Smooth muscle cell (in vitro differentiated cells): ENCODE results near the gene RAB31. TPM values are rescaled to one million over a fixed set of nuclear protein-coding genes. Genes with fewer than 3 reads are reported as not detected.

Source experiments
- DNase-seq: peaks from one replicate; lab custom pipeline; 2025; ENCODE audit not compliant: unreplicated experiment; lab: John Stamatoyannopoulos, UW
- H2AFZ ChIP-seq: fragments of 200-600 bp; sonication (generic); 2 replicates; pipeline ENCODE4 v1.6.0; 2016; ENCODE audit warnings: antibody characterized with exemption, low read depth, mild to moderate bottlenecking
- H3F3A ChIP-seq: fragments of 200-600 bp; sonication (generic); 2 replicates; pipeline ENCODE4 v1.6.0; 2017; ENCODE audit warnings: antibody characterized with exemption, low read depth
- H3K27ac ChIP-seq: fragments of 200-600 bp; sonication (generic); 2 replicates; pipeline ENCODE4 v1.5.1; 2016; ENCODE audit warnings: low read depth, mild to moderate bottlenecking
- H3K27me3 ChIP-seq: fragments of 200-600 bp; sonication (generic); 2 replicates; pipeline ENCODE4 v1.6.1; 2016; ENCODE audit warnings: low read depth, mild to moderate bottlenecking
- H3K36me3 ChIP-seq: fragments of 200-600 bp; sonication (generic); 2 replicates; pipeline ENCODE4 v1.5.1; 2016; ENCODE audit warnings: low read depth
- H3K4me1 ChIP-seq: fragments of 200-600 bp; sonication (generic); 2 replicates; pipeline ENCODE4 v1.5.1; 2016; ENCODE audit warnings: low read depth
- H3K4me2 ChIP-seq: fragments of 200-600 bp; sonication (generic); 2 replicates; pipeline ENCODE4 v1.6.0; 2016; ENCODE audit warnings: mild to moderate bottlenecking
- H3K4me3 ChIP-seq: fragments of 200-600 bp; sonication (generic); 2 replicates; pipeline ENCODE4 v1.5.1; 2016; ENCODE audit warnings: mild to moderate bottlenecking
- H3K79me2 ChIP-seq: fragments of 200-600 bp; sonication (generic); 2 replicates; pipeline ENCODE4 v1.6.0; 2016; ENCODE audit warnings: low read depth, mild to moderate bottlenecking
- H3K9ac ChIP-seq: fragments of 200-600 bp; sonication (generic); 2 replicates; pipeline ENCODE4 v1.6.0; 2016; ENCODE audit warnings: low read depth
- H3K9me3 ChIP-seq: fragments of 200-600 bp; sonication (generic); replicated peaks from 2 replicates; pipeline ENCODE4 v1.5.1; 2016; ENCODE audit warnings: low read depth
- H4K20me1 ChIP-seq: fragments of 200-600 bp; sonication (generic); 2 replicates; pipeline ENCODE4 v1.6.0; 2016; ENCODE audit warnings: low read depth
- CTCF ChIP-seq: fragments of 200-600 bp; sonication (generic); IDR thresholded peaks from 2 replicates; pipeline ENCODE4 v1.5.1; 2017; ENCODE audit warnings: borderline replicate concordance, mild to moderate bottlenecking, antibody characterized with exemption; ENCODE audit not compliant: insufficient read depth, poor library complexity, severe bottlenecking
- WGBS: methylation state at CpG from one replicate; pipeline ENCODE4 v1.1.7; 2016; ENCODE audit warnings: low lambda C conversion rate; 5-methylcytosine and 5-hydroxymethylcytosine counted together
- polyA plus RNA-seq: library from polyadenylated mRNA; unstranded; fragments of >200 nt; fragmentation: Nextera tagmentation; extraction: Ambion mirVana; gene quantifications from 2 replicates; pipeline ENCODE4 v1.2.1, GENCODE V29; 2016
- total RNA-seq: library from RNA; depleted of rRNA; stranded (reverse); fragments of >200 nt; gene quantifications from 2 replicates; pipeline ENCODE4 v1.2.3, GENCODE V29; 2014

RAB31 gene
- total and polyA plus RNA-seq, 2 experiments from 2014 or later = 116 to 414 TPM

DNA sequence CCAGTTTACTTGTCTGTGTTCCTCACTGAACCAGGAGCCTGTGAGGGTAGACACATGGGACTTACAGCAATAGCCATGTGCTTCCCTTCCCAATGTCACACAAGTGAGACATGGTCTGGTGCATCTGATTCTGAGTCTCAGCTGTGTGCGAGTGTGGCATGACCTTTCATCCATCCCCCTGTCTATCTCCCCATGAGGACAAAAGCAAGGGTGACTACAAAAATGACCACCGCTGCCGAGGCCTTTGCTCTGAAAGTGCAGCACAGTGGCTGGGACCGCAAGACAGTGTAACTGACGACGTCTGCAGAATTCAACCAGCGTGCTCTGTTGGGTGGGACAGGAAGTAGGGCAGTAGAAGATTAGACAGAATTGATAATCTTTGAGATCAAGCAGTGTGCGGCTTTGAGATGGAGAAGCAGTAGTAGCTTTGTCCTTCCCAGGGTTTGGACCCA lies 50.5 kb downstream of the RAB31 start:
- H3K4me2 ChIP-seq = peak overlapping the region; percentile 56
- H3K9ac ChIP-seq = no peak overlapping the region
- no peak for DNase-seq
- H3K27me3 ChIP-seq = no peaks in the 10 kb centered on the region
- H3K27ac ChIP-seq = peak overlapping the region; percentile 87
- no peak overlapping the region for H2AFZ ChIP-seq
- H4K20me1 ChIP-seq = peaks cover 60% of the 10 kb centered on the region
- peaks cover 16% of the 10 kb centered on the region for H3K4me1 ChIP-seq
- no peaks in the 10 kb centered on the region for H3K9me3 ChIP-seq
- TF ChIP-seq CTCF = no peak
- H3F3A ChIP-seq = peaks cover 37% of the 10 kb centered on the region
- peaks cover 91% of the 10 kb centered on the region for H3K79me2 ChIP-seq
- no peaks in the 10 kb centered on the region for H3K36me3 ChIP-seq
- WGBS = 74% methylated on average over 8 of the region's 8 CpGs
- H3K4me3 ChIP-seq = no peak overlapping the region

DNA sequence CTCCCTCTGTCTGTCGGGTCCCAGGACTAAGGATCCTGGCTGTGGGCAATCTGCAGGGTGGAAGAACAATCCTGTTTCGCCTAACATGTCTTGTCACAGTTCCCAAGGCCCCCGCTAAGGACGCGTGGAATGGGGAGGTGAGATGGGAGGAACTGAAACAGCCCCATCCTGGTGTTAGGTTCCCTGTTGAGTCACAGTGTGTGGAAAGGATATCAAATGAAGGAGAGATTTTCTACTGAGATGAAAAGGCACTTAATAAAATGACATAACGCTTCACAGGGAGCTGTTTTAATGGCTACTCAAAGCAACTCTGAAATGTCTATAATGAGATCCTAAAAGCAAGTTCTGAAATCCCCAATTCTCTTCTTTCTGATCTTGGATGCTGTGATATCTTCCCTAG lies 52.5 kb downstream of the RAB31 start:
- H3K79me2 ChIP-seq = peaks cover 90% of the 10 kb centered on the region
- no peaks in the 10 kb centered on the region for H3K9me3 ChIP-seq
- WGBS = 74% methylated on average over 6 of the region's 6 CpGs
- no peak overlapping the region for H2AFZ ChIP-seq
- H3F3A ChIP-seq = peaks cover 42% of the 10 kb centered on the region
- H3K27ac ChIP-seq = peak overlapping the region; percentile 22
- H3K9ac ChIP-seq = no peak overlapping the region
- peaks cover 18% of the 10 kb centered on the region for H3K4me1 ChIP-seq
- H3K36me3 ChIP-seq = no peaks in the 10 kb centered on the region
- no peak overlapping the region for H3K4me2 ChIP-seq
- no peak for DNase-seq
- no peaks in the 10 kb centered on the region for H3K27me3 ChIP-seq
- no peak overlapping the region for H3K4me3 ChIP-seq
- TF ChIP-seq CTCF = no peak
- H4K20me1 ChIP-seq = peaks cover 63% of the 10 kb centered on the region

- no peak for TF ChIP-seq CTCF
- no peak overlapping the region for H3K4me3 ChIP-seq
- WGBS = 91% methylated on average over 5 of the region's 5 CpGs
- H3K4me1 ChIP-seq = peaks cover 9% of the 10 kb centered on the region
- no peaks in the 10 kb centered on the region for H3K9me3 ChIP-seq
- H3F3A ChIP-seq = peaks cover 34% of the 10 kb centered on the region
- H2AFZ ChIP-seq = no peak overlapping the region
- H3K27ac ChIP-seq = peak overlapping the region; percentile 85
- H3K36me3 ChIP-seq = no peaks in the 10 kb centered on the region
- peaks cover 97% of the 10 kb centered on the region for H3K79me2 ChIP-seq
- peaks cover 63% of the 10 kb centered on the region for H4K20me1 ChIP-seq
- H3K9ac ChIP-seq = no peak overlapping the region
- no peak overlapping the region for H3K4me2 ChIP-seq
- H3K27me3 ChIP-seq = no peaks in the 10 kb centered on the region
- DNase-seq = no peak
Measured at GRCh38 chr18:9762526-9762925, 54.4 kb downstream of the RAB31 start.

GRCh38 chr18:9763157-9763556 lies 55.1 kb downstream of the RAB31 start:
- Histone ChIP-seq H3K36me3 (no peaks in the 10 kb centered on the region), H3K79me2 (peaks cover 98% of the 10 kb centered on the region), H3K9me3 (no peaks in the 10 kb centered on the region), H3K4me1 (peaks cover 6% of the 10 kb centered on the region), H4K20me1 (peaks cover 57% of the 10 kb centered on the region), H3F3A (peaks cover 34% of the 10 kb centered on the region), H2AFZ (no peak overlapping the region), H3K27me3 (no peaks in the 10 kb centered on the region), H3K4me3 (no peak overlapping the region), H3K9ac (no peak overlapping the region), H3K4me2 (peak overlapping the region; percentile 66), H3K27ac (peak overlapping the region; percentile 85)
- WGBS = 89% methylated on average over 5 of the region's 5 CpGs
- no peak for DNase-seq
- TF ChIP-seq CTCF = no peak
